Keratinocyte (primary cell): ENCODE data around the gene C4orf50. TPM values are rescaled to one million over a fixed set of nuclear protein-coding genes. Genes with fewer than 3 reads are reported as not detected.

ENCODE experiments used
- DNase-seq: peaks from one replicate; pipeline ENCODE4 v3.0.0-alpha.2; 2011; ENCODE audit warnings: low read depth, missing footprints, low spot score
- FAIRE-seq: peaks from 2 replicates; lab custom pipeline; 2011; peaks lifted over from hg19 to GRCh38; lab: Jason Lieb, UNC
- H2AFZ ChIP-seq: 2 replicates; pipeline ENCODE4 v1.6.0; 2012; ENCODE audit warnings: low read length, control low read depth, inconsistent platforms; ENCODE audit not compliant: control insufficient read depth
- H3K27ac ChIP-seq: 2 replicates; pipeline ENCODE4 v1.5.1; 2011; ENCODE audit warnings: low read length; ENCODE audit not compliant: control insufficient read depth, insufficient read depth
- H3K27me3 ChIP-seq: 3 replicates; pipeline ENCODE4 v1.6.0; 2011; ENCODE audit warnings: low read length; ENCODE audit not compliant: control insufficient read depth, insufficient read depth; ENCODE audit errors: extremely low read depth
- H3K36me3 ChIP-seq, 2 experiments: 2 replicates in 1 of 2; 3 replicates in 1 of 2; pipeline ENCODE4 v1.5.1; 2011; ENCODE audit warnings: low read length in 2 of 2, mild to moderate bottlenecking in 1 of 2; ENCODE audit not compliant: control insufficient read depth in 2 of 2, insufficient read depth in 2 of 2; ENCODE audit errors: extremely low read depth in 1 of 2
- H3K4me1 ChIP-seq: 3 replicates; pipeline ENCODE4 v1.5.1; 2011; ENCODE audit warnings: low read length; ENCODE audit not compliant: control insufficient read depth, insufficient read depth; ENCODE audit errors: extremely low read depth
- H3K4me2 ChIP-seq: 3 replicates; pipeline ENCODE4 v1.6.0; 2011; ENCODE audit warnings: low read depth, low read length; ENCODE audit not compliant: control insufficient read depth, insufficient read depth; ENCODE audit errors: extremely low read depth
- H3K4me3 ChIP-seq, 3 experiments: fragments of 200-600 bp in 1 of 3; sonication (generic) in 1 of 3; 2 replicates in 2 of 3; 3 replicates in 1 of 3; pipeline ENCODE4 v1.5.1; 2011 to 2016; ENCODE audit warnings: low read length in 3 of 3, mild to moderate bottlenecking in 3 of 3, control low read depth in 2 of 3, inconsistent platforms in 1 of 3, low read depth in 1 of 3, mixed read lengths in 1 of 3, mixed run types in 1 of 3, moderate library complexity in 1 of 3; ENCODE audit not compliant: control insufficient read depth in 2 of 3, insufficient read depth in 2 of 3; ENCODE audit errors: extremely low read depth in 1 of 3
- H3K79me2 ChIP-seq: 2 replicates; pipeline ENCODE4 v1.6.0; 2012; ENCODE audit warnings: low read length; ENCODE audit not compliant: control insufficient read depth, insufficient read depth
- H3K9ac ChIP-seq: 3 replicates; pipeline ENCODE4 v1.6.0; 2011; ENCODE audit warnings: low read length; ENCODE audit not compliant: control insufficient read depth, insufficient read depth; ENCODE audit errors: extremely low read depth
- H3K9me1 ChIP-seq: 3 replicates; pipeline ENCODE4 v1.6.0; 2011; ENCODE audit warnings: low read length; ENCODE audit not compliant: control insufficient read depth, insufficient read depth; ENCODE audit errors: extremely low read depth
- H3K9me3 ChIP-seq: 2 replicates; pipeline ENCODE4 v1.5.1; 2012; ENCODE audit warnings: low read depth, low read length; ENCODE audit not compliant: control insufficient read depth
- H4K20me1 ChIP-seq: 3 replicates; pipeline ENCODE4 v1.6.0; 2011; ENCODE audit warnings: low read length; ENCODE audit not compliant: control insufficient read depth, insufficient read depth; ENCODE audit errors: extremely low read depth
- CTCF ChIP-seq, 3 experiments: IDR thresholded peaks in 1 of 3; conservative IDR thresholded peaks in 1 of 3; optimal IDR thresholded peaks in 1 of 3; 2 replicates in 2 of 3; 3 replicates in 1 of 3; pipeline versions ENCODE3 to v1.5.1; 2011; ENCODE audit warnings: low read length in 3 of 3, mild to moderate bottlenecking in 3 of 3, moderate library complexity in 2 of 3, control low read depth in 1 of 3, inconsistent platforms in 1 of 3; ENCODE audit not compliant: insufficient read depth in 2 of 3; ENCODE audit errors: extremely low read depth in 1 of 3
- EZH2 ChIP-seq: IDR thresholded peaks from one replicate; pipeline ENCODE4 v1.6.1; 2012; ENCODE audit warnings: inconsistent platforms, mild to moderate bottlenecking, low read length, moderate library complexity
- dilution Hi-C: fragments of 300-500 bp; cut with MboI; formaldehyde crosslinking; loops from one replicate; pipeline ENCODE4 v1.7.0; 2020; ENCODE audit warnings: low sequenced_read_pairs; ENCODE audit not compliant: extremely low pct_ligation_motif_present
- polyA plus RNA-seq, 5 experiments: library from polyadenylated mRNA; depleted of rRNA in 3 of 5; stranded (reverse) in 3 of 5; stranded (forward) in 1 of 5; unstranded in 1 of 5; fragments of >200 nt; gene quantifications; 1 replicate in 1 of 5; 2 replicates in 3 of 5; 3 replicates in 1 of 5; pipeline versions ENCODE4 v1.2.1 to v1.2.3, GENCODE V29; 2011 to 2012; ENCODE audit warnings: missing spikeins in 2 of 5, low read depth in 1 of 5, low replicate concordance in 1 of 5

Gene C4orf50
- polyA plus RNA-seq, 1 donor (not counting 4 experiments of a cell fraction or from before 2014, with no cell fraction given): not detected

GRCh38 chr4:6063684-6064083, 45.5 kb upstream of the C4orf50 start:
- FAIRE-seq (no peak), DNase-seq (no peak)
- Histone ChIP-seq H3K9ac (no peak overlapping the region), H4K20me1 (no peaks in the 10 kb centered on the region), H3K4me2 (no peak overlapping the region), H3K9me1 (no peaks in the 10 kb centered on the region), H2AFZ (no peak overlapping the region), H3K79me2 (no peaks in the 10 kb centered on the region), H3K27ac (no peak overlapping the region), H3K27me3 (no peaks in the 10 kb centered on the region), H3K4me1 (no peaks in the 10 kb centered on the region), H3K9me3 (peaks cover 11% of the 10 kb centered on the region), H3K4me3 (no peak overlapping the region), H3K36me3 (no peaks in the 10 kb centered on the region)
- no peak for TF ChIP-seq CTCF (optimal IDR thresholded peaks at IDR 0.05 in 1 of 3, IDR thresholded peaks at IDR 0.05 in 1 of 3, conservative IDR thresholded peaks at IDR 0.05 in 1 of 3; ENCODE audit: extremely low read depth in 1 of 3, insufficient read depth in 2 of 3, low read length in 3 of 3)
- no peak for TF ChIP-seq EZH2
- dilution Hi-C loops: no loop called here

GRCh38 chr4:6062133-6062532, 43.9 kb upstream of the C4orf50 start:
- Histone ChIP-seq H3K79me2 (no peaks in the 10 kb centered on the region), H3K9me3 (peaks cover 18% of the 10 kb centered on the region), H3K9me1 (no peaks in the 10 kb centered on the region), H3K27me3 (no peaks in the 10 kb centered on the region), H2AFZ (no peak overlapping the region), H3K4me3 (no peak overlapping the region), H3K36me3 (no peaks in the 10 kb centered on the region), H3K4me2 (no peak overlapping the region), H4K20me1 (no peaks in the 10 kb centered on the region), H3K27ac (no peak overlapping the region), H3K9ac (no peak overlapping the region), H3K4me1 (no peaks in the 10 kb centered on the region)
- DNase-seq (no peak), FAIRE-seq (no peak)
- TF ChIP-seq CTCF (optimal IDR thresholded peaks at IDR 0.05 in 1 of 3, IDR thresholded peaks at IDR 0.05 in 1 of 3, conservative IDR thresholded peaks at IDR 0.05 in 1 of 3; ENCODE audit: extremely low read depth in 1 of 3, insufficient read depth in 2 of 3, low read length in 3 of 3): no peak
- no peak for TF ChIP-seq EZH2
- dilution Hi-C loops: no loop called here
